ENCODE measurements around the gene MAD1L1. TPM values are rescaled to one million over a fixed set of nuclear protein-coding genes. Genes with fewer than 3 reads are reported as not detected.

MAD1L1 gene
- total and polyA plus RNA-seq, 2 donors (not counting 3 experiments of a cell fraction or from before 2014, with no cell fraction given) = 34.1 to 42.3 TPM

DNA sequence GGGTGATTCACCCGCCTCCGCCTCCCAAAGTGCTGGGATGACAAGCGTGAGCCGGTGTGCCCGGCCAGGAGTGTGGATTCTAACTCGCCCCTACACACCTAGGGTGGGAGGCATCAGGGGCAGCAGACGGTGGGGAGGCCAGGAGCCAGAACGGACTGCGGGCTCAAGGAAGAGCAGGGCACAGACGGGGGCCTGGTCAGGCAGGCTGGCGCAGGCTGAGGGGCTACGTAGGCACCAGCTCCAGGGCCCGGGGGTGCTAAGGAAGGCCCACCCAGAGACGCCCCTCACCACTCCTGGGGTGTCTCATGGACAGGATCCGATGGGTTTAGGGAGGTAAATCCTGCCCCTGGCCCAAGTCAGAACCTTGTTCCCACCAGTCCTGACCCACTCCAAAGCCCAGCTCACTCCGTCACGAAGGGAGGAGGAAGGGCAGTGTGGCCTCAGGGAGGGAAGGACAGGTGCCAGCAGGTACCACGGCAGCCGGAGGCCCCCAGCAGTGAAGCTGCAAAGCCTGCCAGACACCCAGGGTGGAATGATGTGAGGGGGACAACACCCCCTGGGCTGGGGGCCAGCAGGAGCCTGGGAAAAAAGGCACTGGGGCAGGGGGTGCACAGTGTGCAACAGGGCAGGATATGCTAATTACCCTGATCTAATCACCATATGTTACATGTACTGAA lies 251.4 kb downstream of the MAD1L1 start:
- Histone ChIP-seq H3K9me3 (replicated peaks; ENCODE audit: control insufficient read depth, insufficient read depth, low read length) (no peaks in the 10 kb centered on the region), H4K20me1 (replicated peaks; ENCODE audit: control insufficient read depth, extremely low read depth, insufficient read depth, low read length) (no peaks in the 10 kb centered on the region), H3K4me1 (ENCODE audit: control insufficient read depth, extremely low read depth, insufficient read depth, low read length) (no peaks in the 10 kb centered on the region), H2AFZ (ENCODE audit: low read depth, low read length) (no peak overlapping the region), H3K9ac (replicated peaks; ENCODE audit: extremely low read depth, insufficient read depth, low read length) (no peak overlapping the region), H3K79me2 (ENCODE audit: control insufficient read depth, insufficient read depth, low read length) (no peaks in the 10 kb centered on the region), H3K9me1 (replicated peaks; ENCODE audit: control insufficient read depth, extremely low read depth, insufficient read depth, low read length) (no peaks in the 10 kb centered on the region), H3K36me3 (ENCODE audit: control insufficient read depth in 2 of 2, extremely low read depth in 1 of 2, insufficient read depth in 2 of 2, low read length in 2 of 2) (peaks cover 0 to 4% of the 10 kb centered on the region in 2 experiments), H3K4me3 (replicated peaks in 1 of 3; ENCODE audit: insufficient read depth in 1 of 3, low read depth in 1 of 3, low read length in 3 of 3) (no peak overlapping the region), H3K27me3 (ENCODE audit: control insufficient read depth in 2 of 2, insufficient read depth in 2 of 2, low read length in 2 of 2) (no peaks in the 10 kb centered on the region), H3K4me2 (ENCODE audit: insufficient read depth, low read length) (no peak overlapping the region), H3K27ac (ENCODE audit: insufficient read depth, low read depth, low read length) (no peak overlapping the region)
- dilution Hi-C loops (cut with MboI; ENCODE audit: extremely low pct_ligation_motif_present, low sequenced_read_pairs) (no loop called here), intact Hi-C loops (cut with micrococcal nuclease) (no loop called here)
- ChIA-PET POLR2A (no interaction called here), CTCF (no interaction called here)
- FAIRE-seq (no peak), DNase-seq (ENCODE audit: low read depth, low spot score) (no peak)
- BruUV-seq (replicated peaks) = no TSS peak
- TF ChIP-seq MYC (IDR thresholded peaks at IDR 0.05; ENCODE audit: low read depth, low read length) (no peak), FOS (IDR thresholded peaks at IDR 0.05; ENCODE audit: borderline replicate concordance, insufficient read depth, low read length) (no peak), POLR2AphosphoS5 (IDR thresholded peaks at IDR 0.05; ENCODE audit: insufficient read depth, low read depth, low read length) (no peak), POLR2A (IDR thresholded peaks at IDR 0.05; ENCODE audit: low read depth, low read length) (no peak), GATA2 (IDR thresholded peaks at IDR 0.05; ENCODE audit: insufficient read depth, insufficient read length, low read depth, low read length) (no peak), JUN (IDR thresholded peaks at IDR 0.05; ENCODE audit: borderline replicate concordance, insufficient read depth, insufficient read length, low read depth) (no peak), EZH2 (IDR thresholded peaks at IDR 0.05; ENCODE audit: borderline replicate concordance, low read depth, low read length, severe bottlenecking) (no peak)
- TF ChIP-seq, protein P1, sequence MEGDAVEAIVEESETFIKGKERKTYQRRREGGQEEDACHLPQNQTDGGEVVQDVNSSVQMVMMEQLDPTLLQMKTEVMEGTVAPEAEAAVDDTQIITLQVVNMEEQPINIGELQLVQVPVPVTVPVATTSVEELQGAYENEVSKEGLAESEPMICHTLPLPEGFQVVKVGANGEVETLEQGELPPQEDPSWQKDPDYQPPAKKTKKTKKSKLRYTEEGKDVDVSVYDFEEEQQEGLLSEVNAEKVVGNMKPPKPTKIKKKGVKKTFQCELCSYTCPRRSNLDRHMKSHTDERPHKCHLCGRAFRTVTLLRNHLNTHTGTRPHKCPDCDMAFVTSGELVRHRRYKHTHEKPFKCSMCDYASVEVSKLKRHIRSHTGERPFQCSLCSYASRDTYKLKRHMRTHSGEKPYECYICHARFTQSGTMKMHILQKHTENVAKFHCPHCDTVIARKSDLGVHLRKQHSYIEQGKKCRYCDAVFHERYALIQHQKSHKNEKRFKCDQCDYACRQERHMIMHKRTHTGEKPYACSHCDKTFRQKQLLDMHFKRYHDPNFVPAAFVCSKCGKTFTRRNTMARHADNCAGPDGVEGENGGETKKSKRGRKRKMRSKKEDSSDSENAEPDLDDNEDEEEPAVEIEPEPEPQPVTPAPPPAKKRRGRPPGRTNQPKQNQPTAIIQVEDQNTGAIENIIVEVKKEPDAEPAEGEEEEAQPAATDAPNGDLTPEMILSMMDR (IDR thresholded peaks at IDR 0.05; ENCODE audit: extremely low read depth in 1 of 2, insufficient read depth in 1 of 2, low read depth in 1 of 2, low read length in 2 of 2) = no peak
- TF ChIP-seq, protein P2, sequence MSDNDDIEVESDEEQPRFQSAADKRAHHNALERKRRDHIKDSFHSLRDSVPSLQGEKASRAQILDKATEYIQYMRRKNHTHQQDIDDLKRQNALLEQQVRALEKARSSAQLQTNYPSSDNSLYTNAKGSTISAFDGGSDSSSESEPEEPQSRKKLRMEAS (IDR thresholded peaks at IDR 0.05; ENCODE audit: insufficient read depth, insufficient read length) = no peak
